HG02981 (cell line): ENCODE results near the gene ANKRD31.
"Not testable (repeated sequence)": the region's sequence is repeated elsewhere in the genome, so short reads cannot be mapped to it uniquely, and the experiment has no call there.

Experiments used
- ATAC-seq: cut with Tn5 transposase; IDR thresholded peaks from one replicate; pipeline ENCODE4 v1.9.1; 2021; ENCODE audit warnings: mild to moderate bottlenecking, moderate library complexity; ENCODE audit not compliant: unreplicated experiment

The ANKRD31 gene

DNA sequence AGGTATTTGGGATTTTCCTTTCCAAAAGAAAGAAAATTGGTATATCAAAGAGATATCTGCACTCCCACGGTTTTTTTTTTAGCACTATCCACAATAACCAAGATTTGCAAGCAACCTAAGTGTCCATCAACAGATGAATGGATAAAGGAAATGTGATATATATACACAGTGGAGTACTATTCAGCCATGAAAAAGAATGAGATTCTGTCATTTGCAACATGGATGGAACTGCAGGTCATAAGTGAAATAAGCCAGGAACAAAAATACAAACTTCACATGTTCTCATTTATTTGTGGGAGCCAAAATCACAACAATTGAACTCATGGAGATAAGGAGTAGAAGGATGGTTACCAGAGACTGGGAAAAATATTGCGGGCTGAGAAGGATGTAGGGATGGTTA lies 9.8 kb downstream of the ANKRD31 start:
- ATAC-seq, result no peak

DNA sequence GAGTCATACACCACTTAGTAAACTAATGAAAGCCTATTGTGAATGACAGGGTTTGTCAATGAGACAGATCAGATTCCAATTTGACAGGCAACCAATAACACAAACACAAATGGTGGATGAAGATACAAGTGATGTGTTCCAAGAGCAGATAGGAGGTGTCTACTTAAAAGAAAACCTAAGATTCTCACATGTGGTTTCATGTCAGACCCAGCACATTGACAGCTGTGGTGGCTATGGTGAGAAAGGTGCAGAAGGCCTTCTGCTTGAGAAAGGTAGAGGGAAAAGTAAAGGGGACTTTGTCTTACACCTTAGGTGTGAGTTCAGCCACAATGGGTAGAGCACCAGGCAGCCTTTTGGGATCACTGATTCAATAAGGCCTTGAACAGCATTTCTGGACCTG lies 11.2 kb downstream of the ANKRD31 start:
- no peak for ATAC-seq

DNA sequence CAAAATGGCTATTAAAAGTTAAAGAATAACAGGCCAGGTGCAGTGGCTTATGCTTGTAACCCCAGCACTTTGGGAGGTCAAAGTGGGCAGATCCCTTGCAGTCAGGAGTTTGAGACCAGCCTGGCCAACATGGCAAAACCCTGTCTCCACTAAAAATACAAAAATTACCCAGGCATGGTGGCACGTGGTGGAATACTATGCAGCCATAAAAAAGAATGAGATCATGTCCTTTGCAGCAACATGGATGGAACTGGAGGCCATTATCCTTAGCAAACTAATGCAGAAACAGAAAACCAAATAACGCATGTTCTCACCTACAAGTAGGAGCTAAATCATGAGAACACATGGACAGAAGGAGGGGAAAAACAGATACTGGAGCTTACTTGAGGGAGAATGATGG lies 15.9 kb downstream of the ANKRD31 start:
- not testable (repeated sequence) for ATAC-seq

DNA sequence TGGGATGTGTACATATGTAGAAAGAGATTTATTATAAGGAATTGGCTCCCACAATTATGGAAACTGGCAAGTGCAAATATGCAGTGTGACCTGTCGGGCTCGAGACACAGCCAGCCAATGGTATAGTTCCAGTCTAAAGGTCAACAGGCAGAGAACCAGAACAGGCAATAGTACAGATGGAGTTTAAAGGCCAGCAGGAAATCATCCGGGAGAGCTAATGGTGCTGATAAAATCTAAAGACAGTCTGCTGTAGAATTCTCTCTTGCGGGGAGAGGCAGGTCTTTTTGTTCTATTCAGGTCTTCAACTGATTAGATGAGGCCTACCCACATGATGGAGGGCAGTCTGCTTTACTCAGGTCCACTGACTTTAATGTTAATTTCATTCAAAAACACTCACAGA lies 21.8 kb downstream of the ANKRD31 start:
- no peak for ATAC-seq

- no peak for ATAC-seq
Measured at GRCh38 chr5:75214409-75214808, 22.3 kb downstream of the ANKRD31 start.

DNA sequence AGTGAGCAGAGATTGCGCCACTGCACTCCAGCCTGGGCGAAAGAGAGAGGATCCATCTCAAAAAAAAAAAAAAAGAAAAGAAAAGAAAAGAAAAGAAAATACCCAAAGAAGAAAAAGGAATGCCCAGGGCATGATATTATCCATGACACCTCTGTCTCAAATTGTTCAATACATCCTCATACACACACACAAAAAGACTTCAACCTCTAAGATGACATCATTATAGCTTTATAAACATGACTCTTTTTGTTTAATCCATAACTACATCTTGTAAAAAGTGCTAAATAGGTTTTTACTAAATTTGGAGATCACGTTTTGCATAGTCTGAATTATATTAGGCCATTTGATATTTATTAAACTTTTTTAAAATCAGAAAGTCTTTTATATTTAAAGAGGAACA lies 33.1 kb downstream of the ANKRD31 start:
- ATAC-seq, result no peak

DNA sequence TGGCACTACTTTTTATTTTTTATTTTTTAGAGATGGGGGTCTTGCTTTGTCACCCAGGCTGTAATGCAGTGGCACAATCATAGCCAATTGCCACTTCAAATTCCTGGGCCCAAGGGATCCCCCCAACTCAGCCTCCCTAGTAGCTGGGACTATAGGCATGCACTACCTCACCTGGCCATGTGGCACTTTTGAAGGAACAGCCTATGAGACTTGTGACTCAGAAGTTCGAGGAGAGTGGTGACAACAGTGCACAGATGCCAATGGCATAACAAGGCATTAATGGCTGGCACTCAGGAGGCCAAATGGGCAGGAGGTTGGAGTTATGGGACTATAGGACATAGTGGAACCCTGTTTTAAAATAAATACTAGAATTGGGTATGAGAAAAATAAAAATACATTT lies 33.7 kb downstream of the ANKRD31 start:
- ATAC-seq, result no peak

- ATAC-seq, result no peak
Measured at GRCh38 chr5:75200776-75201175, 35.9 kb downstream of the ANKRD31 start.

DNA sequence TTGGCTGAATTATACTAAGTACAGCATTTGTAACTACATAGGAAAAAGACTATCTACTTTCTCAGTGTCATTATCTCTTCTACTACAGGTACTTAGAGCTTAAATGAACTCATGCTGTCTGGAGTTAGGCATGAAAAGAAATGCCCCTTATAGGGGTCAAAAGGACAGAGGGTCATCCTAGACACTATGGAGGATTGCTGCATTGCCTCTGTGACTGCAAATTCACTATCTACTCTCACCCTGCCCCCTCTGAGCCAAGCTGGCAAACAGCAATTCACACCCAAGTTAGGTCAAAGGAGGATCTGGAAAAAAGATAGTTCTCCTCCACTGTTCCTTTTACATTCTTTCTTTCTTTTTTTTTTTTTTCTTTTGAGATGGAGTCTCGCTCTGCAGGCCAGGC lies 36.7 kb downstream of the ANKRD31 start:
- no peak for ATAC-seq

DNA sequence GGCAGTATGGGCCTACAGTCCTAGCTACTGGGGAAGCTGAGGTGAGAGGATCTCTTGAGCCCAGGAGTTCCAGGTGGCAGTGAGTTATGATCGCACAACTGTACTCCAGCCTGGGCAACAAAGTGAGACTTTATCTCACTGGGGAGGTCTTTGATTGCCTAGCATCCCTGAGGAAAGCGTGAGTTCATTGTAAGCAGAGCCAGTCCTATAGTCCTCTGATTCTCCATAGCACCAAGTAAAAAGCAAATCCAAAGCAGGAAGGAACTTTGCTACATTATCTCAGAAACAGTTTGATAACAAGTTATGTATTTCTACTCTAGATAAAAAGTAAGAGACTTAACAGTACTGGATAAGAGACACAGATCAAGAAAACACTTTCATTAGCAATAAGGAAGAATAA lies 37.6 kb downstream of the ANKRD31 start:
- no peak for ATAC-seq

DNA sequence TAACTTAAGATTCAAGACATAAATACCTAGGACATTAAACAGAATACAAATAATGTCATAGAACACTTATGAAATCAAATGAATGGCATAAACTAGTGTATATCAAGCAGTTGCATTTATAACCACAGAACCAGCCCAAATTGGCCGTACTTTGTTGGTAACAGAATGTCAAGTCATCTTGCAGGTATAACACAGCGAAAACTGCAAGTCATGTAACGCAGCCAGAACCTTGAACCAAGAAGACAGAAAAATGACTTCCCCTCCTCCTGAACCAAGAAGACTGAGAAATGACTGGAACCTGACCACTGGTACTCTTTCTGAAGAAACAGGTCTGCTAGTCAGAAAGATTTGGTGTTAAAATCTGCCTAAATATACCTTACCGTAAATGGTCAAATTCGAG lies 38.9 kb downstream of the ANKRD31 start:
- no peak for ATAC-seq

DNA sequence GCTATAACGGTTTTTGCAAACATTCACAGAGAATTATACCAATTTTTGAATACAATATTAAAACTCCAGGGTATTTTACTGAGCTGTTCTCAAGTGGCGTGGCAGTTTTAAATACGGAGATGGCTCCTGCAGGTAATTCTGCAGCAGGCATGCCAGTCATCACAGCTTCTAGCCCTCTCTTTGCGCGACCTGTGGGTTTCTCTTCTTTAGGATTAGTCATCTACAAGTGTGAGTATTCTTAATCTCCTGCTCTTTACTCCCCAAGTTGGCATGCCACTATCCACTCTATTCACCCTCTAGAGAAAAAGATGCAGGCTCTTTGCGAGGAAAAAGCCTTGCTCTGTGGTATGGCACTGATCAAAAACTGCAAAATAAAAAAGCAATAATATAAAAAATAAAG lies 43.9 kb downstream of the ANKRD31 start:
- ATAC-seq, result no peak

GRCh38 chr5:75192264-75192663 lies 44.4 kb downstream of the ANKRD31 start:
- ATAC-seq, result no peak

DNA sequence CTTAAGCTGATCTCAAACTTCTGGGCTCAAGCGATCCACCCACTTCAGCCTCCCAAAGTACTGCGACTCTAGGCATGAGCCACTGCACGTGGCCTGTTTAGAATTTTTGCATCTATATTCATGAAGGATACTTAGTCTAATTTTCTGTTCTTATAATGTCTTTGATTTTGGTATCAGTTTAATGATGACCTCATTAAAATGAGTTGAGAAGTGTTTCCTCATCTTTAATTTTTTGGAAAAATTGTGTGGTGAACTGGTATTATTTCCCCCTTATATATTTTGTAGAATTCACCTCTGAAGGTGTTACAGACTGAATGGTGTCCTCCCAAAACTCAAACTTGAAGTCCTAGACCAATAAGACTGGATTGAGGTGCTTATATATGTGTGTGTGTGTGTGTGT lies 46.5 kb downstream of the ANKRD31 start:
- no peak for ATAC-seq

DNA sequence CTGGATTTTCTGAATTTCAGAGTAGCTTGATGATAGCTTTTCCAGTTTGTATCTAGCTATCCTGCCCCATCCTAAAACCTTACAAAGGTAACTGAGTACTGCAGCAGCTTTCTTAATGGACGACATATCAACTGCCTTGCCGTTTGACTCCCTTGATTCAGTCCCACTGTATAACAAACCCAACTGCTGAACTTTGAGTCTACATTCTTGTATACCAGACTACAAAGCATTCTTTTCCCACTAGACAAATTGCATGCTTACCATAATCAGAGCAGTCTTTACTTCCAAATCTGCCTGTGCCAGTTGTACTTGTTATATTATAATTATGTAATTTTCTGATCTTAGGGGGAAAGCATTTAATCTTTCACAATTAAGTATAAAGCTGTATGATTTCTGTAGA lies 47.3 kb downstream of the ANKRD31 start:
- no peak for ATAC-seq

DNA sequence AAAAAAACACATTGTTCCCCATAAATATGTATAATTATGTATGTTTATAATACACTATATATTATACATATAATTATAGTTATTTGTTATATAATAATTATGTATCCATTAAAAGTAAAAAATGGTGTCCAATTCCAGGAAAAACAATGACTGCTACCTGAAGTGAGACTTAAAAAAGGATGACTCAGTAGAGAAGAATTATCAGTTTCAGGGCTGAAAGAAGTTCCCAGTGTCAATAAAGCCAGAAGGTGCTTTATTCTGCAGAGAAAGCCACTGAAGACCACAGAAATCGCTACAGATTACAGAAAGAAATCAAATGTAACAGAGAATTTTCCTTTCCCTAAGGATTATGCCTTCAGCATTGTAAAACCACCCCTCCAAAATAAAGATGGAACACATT lies 50.9 kb downstream of the ANKRD31 start:
- ATAC-seq, result no peak

DNA sequence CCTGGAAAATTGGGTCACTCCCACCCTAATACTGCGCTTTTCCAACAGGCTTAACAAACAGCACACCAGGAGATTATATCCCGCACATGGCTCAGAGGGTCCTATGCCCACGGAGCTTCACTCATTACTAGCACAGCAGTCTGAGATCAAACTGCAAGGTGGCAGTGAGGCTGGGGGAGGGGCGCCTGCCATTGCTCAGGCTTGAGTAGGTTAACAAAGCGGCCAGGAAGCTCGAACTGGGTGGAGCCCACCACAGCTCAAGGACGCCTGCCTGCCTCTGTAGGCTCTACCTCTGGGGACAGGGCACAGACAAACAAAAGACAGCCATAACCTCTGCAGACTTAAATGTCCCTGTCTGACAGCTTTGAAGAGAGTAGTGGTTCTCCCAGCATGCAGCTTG lies 60.7 kb downstream of the ANKRD31 start:
- not testable (repeated sequence) for ATAC-seq

DNA sequence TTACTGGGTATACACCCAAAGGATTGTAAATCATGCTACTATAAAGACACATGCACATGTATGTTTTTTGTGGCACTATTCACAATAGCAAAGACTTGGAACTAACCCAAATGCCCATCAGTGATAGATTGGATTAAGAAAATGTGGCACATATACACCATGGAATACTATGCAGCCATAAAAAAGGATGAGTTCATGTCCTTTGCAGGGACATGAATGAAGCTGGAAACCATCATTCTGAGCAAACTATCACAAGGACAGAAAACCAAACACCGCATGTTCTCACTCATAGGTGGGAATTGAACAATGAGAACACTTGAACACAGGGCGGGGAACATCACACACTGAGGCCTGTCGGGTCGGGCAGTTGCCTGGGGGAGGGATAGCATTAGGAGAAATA lies 61.8 kb downstream of the ANKRD31 start:
- ATAC-seq, result not testable (repeated sequence)

DNA sequence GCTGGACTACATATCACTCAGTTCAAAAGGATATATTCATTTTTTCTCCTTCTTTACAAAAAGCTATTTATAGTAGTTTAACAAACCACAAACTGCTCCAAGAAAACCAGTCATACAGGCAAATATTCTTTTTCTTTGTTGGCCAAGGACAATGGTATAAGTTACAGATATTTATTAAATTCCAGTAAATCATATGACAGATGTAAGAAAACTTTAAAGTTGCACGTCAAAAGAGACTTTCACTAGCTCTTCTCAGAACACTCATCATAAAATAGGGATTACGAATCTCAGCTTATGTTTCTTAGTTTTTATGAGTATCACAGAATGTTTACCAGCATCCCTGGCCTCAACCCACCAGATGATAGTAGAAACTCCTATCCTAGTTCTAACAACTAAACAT lies 67.2 kb downstream of the ANKRD31 start:
- ATAC-seq, result no peak

GRCh38 chr5:75168026-75168735 lies 68.5 kb downstream of the ANKRD31 start:
- ATAC-seq, result no peak

DNA sequence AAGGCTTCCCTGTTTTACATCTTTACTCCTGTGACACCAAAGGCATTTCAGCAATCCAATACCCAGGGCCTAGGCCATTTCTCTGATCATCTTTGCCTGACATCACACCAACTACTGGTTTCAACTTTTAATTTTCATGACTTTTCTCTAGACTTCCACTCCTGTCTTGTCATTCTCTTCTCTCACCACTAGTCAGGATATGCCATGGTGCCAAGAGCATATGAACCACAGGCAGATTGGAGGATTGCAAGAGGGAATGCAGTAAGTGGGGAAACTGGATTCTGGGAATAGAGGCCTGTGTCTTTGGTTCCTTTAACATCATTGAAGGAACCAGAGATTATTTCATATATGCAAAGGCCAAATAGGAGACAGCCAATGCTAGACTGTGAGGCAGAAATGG lies 69.3 kb downstream of the ANKRD31 start:
- no peak for ATAC-seq

GRCh38 chr5:75161508-75161907 lies 75.2 kb downstream of the ANKRD31 start:
- not testable (repeated sequence) for ATAC-seq

GRCh38 chr5:75156585-75156984 lies 80.1 kb downstream of the ANKRD31 start:
- no peak for ATAC-seq
